T-helper 17 cell (primary cell): ENCODE results near the gene ADH1C. TPM values are rescaled to one million over a fixed set of nuclear protein-coding genes. Genes with fewer than 3 reads are reported as not detected.

ENCODE experiments used
- ATAC-seq: fragments of 150-1000 bp; cut with Tn5 transposase; 2 replicates; pipeline ENCODE4 v1.10.0; 2021; ENCODE audit warnings: mild to moderate bottlenecking, moderate library complexity
- DNase-seq, 3 donors: peaks; one replicate each; pipeline versions ENCODE4 v3.0.0 to v3.0.0-alpha.2; 2020 to 2021
- H3K9me3 ChIP-seq: one replicate; pipeline ENCODE4 v1.7.0; 2013; ENCODE audit warnings: low read length, mild to moderate bottlenecking; ENCODE audit not compliant: control insufficient read depth, poor library complexity, severe bottlenecking
- H3K27ac Mint-ChIP-seq: one replicate; pipeline ENCODE4 v1.8.0; 2022; ENCODE audit warnings: mild to moderate bottlenecking, moderate library complexity, mixed read lengths
- H3K27me3 Mint-ChIP-seq: one replicate; pipeline ENCODE4 v1.8.0; 2022; ENCODE audit warnings: mixed read lengths
- H3K36me3 Mint-ChIP-seq: one replicate; pipeline ENCODE4 v1.8.0; 2022; ENCODE audit warnings: low read depth, mixed read lengths
- H3K4me1 Mint-ChIP-seq: one replicate; pipeline ENCODE4 v1.8.0; 2022; ENCODE audit warnings: mild to moderate bottlenecking, mixed read lengths
- H3K4me3 Mint-ChIP-seq: one replicate; pipeline ENCODE4 v1.8.0; 2022; ENCODE audit warnings: mild to moderate bottlenecking, moderate library complexity, mixed read lengths
- total RNA-seq, 4 donors: library from RNA in 2 of 4; stranded (reverse) in 2 of 4; gene quantifications; one replicate each; pipeline ENCODE4 v1.2.3 and lab custom pipeline; 2022 to 2026

The ADH1C gene
- total RNA-seq, 2 donors from 2014 or later, result not detected

DNA sequence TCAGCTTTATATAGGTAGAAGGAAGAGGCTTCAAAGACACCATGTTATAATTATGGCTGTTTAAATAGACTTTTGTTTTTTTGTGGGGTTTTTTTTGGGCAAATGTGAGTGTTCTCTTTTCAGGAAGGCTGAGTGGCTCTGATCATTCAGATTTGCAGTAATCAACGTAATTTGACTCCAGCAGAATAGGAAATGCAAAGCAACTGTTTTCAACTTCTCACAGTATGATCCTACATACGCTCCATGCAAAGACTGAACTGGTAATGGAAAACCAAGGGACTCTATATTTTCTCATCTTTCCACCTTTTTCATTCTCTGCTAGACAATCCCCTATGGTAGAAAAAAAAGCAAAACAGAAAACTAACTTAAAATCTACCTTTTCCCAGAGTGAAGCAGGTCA lies 42.2 kb downstream of the ADH1C start:
- H3K27ac Mint-ChIP-seq, result no peak overlapping the region
- ATAC-seq (no peak), DNase-seq (no peak)
- H3K4me3 Mint-ChIP-seq, result no peak overlapping the region
- peaks cover 20% of the 10 kb centered on the region for H3K27me3 Mint-ChIP-seq
- H3K4me1 Mint-ChIP-seq, result no peaks in the 10 kb centered on the region
- no peaks in the 10 kb centered on the region for H3K9me3 ChIP-seq
- no peaks in the 10 kb centered on the region for H3K36me3 Mint-ChIP-seq

DNA sequence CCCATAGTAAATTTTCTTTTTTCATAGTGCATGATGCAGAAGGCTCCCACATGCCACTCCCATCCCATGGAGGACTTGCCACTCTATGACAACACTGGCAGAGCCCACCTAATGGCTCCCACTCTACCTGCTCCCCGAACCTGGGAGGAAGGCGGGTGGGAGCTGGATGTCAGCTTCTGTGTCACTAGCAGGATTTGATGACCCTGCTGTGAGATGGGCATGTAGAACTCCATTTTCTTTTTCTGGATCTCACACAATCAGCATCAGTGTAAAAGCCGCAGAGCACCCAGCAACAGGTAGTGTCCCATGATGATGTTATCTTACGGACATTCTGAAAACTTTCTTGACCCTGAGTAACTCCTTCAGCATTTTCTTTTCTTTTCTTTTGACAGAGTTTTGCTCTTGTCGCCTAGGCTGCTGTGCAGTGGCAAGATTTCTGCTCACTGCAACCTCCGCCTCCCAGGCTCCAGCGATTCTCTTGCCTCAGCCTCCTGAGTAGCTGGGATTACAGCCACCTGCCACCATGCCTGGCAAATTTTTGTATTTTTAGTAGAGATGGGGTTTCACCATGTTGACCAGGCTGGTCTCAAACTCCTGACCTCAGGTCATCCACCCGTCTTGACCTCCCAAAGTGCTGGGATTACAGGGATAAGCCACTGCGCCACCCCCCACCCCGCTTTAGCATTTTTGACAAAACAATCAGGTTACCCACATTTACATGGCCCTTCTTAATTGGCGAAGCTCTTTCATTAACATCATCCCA lies 46.7 kb downstream of the ADH1C start:
- ATAC-seq (no peak), DNase-seq (no peak)
- no peaks in the 10 kb centered on the region for H3K36me3 Mint-ChIP-seq
- H3K27me3 Mint-ChIP-seq, result peaks cover 15% of the 10 kb centered on the region
- H3K9me3 ChIP-seq, result no peaks in the 10 kb centered on the region
- no peak overlapping the region for H3K27ac Mint-ChIP-seq
- H3K4me1 Mint-ChIP-seq, result no peaks in the 10 kb centered on the region
- H3K4me3 Mint-ChIP-seq, result no peak overlapping the region

DNA sequence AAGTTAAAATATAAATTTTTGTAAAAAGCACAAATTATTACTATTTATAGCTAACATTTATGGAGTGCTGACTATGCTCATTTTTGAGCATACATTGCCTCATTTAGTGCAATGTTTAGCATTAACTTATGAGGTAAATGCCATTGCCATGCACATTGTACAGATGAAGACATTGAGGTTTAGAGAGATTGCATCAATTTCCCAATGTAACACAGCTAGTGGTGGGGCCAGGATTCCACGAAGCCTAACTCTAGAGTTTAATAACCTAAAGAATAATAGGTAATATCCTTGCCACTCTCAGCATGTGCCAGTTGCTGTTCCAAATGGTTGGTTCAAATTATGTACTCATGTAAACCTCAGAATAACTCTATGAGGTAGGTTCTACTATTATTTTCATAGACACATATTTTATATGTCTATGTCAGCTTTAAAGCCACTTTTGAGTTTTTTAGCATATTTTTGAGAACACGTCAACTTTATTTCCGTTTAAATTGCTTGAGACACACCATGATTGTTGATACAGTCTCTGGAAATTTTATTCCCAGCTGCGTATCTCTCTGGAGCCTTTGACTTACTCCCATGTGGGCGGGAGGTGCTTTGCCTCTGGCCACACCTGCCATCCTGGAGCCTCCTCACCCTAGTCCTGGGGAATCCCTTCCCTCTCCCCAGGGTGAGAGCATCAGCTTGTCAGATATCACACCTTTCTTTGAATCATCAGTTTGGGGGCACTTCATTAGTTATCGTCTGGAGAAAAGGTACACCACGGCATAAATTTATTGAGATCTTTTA lies 51.0 kb downstream of the ADH1C start:
- ATAC-seq, result no peak
- DNase-seq, result no peak
- no peaks in the 10 kb centered on the region for H3K9me3 ChIP-seq
- Mint-ChIP-seq H3K4me1 (no peaks in the 10 kb centered on the region), H3K4me3 (no peak overlapping the region), H3K27me3 (peaks cover 10% of the 10 kb centered on the region), H3K36me3 (no peaks in the 10 kb centered on the region), H3K27ac (no peak overlapping the region)

DNA sequence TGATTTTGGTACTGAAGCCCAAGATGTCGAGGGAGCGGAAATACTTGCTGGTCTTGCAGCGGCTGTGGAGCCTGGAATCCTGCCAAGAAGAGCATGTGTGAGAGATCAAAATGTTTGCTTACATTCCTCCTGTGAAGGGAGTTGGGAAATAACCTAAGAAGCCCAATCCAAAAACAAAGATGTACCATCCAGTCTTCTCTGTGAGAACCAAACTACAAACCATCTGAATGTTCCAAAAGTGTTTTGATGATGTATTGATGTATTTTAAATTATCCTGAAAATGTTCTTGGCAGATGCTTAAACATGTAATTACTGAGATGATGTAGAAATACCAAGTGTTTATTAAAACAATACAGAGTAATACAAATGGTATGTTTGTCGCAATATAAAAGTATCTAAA lies 51.6 kb downstream of the ADH1C start:
- Mint-ChIP-seq H3K36me3 (no peaks in the 10 kb centered on the region), H3K4me3 (no peak overlapping the region), H3K27ac (no peak overlapping the region), H3K27me3 (peaks cover 4% of the 10 kb centered on the region), H3K4me1 (no peaks in the 10 kb centered on the region)
- DNase-seq (no peak), ATAC-seq (no peak)
- no peaks in the 10 kb centered on the region for H3K9me3 ChIP-seq

DNA sequence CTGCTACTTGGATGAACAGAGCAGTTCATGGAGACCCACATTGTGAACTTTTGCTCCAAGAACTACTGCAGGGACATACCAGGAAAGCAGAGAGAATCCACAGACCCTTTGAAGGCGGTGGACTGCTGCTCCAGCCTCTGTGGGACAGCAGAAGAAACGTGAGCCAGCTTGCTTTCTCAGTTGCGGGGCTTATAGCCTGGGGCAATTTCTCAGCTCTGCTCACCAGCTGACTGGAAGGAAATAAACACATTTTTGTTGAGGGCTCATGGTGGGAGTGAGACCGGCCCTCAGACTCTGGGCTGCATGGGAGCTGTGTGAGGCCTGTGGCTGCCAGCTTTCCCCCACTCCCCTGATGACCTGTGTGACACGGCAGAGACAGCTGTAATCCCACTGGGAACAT lies 59.2 kb downstream of the ADH1C start:
- no peaks in the 10 kb centered on the region for H3K4me1 Mint-ChIP-seq
- peaks cover 2% of the 10 kb centered on the region for H3K36me3 Mint-ChIP-seq
- ATAC-seq, result no peak
- no peak for DNase-seq
- H3K27ac Mint-ChIP-seq, result no peak overlapping the region
- no peaks in the 10 kb centered on the region for H3K9me3 ChIP-seq
- peaks cover 17% of the 10 kb centered on the region for H3K27me3 Mint-ChIP-seq
- H3K4me3 Mint-ChIP-seq, result no peak overlapping the region

DNA sequence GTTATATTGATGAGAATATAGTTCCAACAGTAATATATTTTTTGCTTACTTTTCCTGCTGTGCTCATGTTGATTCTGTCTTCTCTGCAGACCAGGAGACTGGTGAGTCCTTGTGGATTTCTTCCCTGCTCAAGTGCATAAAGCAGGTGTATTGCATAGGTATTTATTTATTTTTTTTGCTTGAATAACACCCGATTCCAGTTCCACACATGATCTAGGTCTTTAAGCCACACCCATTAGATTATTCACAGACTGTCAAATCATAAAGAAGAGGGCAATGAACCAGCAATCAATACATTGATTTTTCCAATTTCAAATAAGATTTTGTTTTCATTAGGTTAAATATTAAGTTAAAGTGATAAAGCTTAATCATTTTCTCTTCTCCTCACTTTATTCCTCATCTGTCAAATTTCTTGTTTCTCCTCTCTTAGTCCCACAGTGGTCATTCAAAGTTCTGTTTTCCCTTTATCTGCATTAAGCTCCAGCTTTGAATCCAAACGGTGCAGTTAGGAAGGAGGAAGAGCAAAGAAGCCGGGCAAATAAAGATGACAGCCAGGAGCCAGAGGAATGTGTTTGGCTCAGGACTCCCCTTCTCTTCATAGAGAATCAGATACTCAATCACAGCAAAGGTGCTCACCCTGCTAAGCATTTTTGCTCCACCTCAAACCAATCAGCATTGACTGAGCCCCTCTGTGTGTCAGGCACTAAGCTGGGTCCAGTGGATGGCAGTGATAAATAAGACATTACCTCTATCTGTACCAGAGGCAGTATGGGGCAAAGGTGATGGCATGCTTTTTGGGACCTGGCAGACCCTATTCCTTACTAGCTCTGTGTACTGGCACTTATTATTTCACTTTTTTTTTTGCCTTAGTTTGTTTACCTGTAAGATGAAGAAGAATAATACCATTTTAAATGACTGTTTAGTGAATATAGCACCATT lies 61.4 kb downstream of the ADH1C start, which contains the start of gene ADH1A:
Gene ADH1A (minus strand): TSS at position 138 of the 939 bp plus-strand sequence. CDS start 71 bp downstream, at position 67.
- H3K4me3 Mint-ChIP-seq, result no peak within 1 kb of the TSS
- no peaks in the 10 kb centered on the region for H3K9me3 ChIP-seq
- no peak within 1 kb of the TSS for H3K27ac Mint-ChIP-seq
- peaks cover 2% of the 10 kb centered on the region for H3K4me1 Mint-ChIP-seq
- peaks cover 2% of the 10 kb centered on the region for H3K36me3 Mint-ChIP-seq
- no peak for ATAC-seq
- no peak for DNase-seq
- peaks cover 17% of the 10 kb centered on the region for H3K27me3 Mint-ChIP-seq

Other genes with a start within 250 kb of the ADH1C start
- gene ADH4, start 208.4 kb downstream of the ADH1C start, total RNA-seq, result not detected
- not detected for gene ADH6, start 133.5 kb downstream of the ADH1C start, total RNA-seq
- not detected for gene ADH1A, start 61.8 kb downstream of the ADH1C start, total RNA-seq
- gene ADH1B, start 31.3 kb downstream of the ADH1C start, total RNA-seq, result not detected
- gene ADH7, start 82.6 kb upstream of the ADH1C start, total RNA-seq, result not detected
- not detected for gene C4orf17, start 158.3 kb upstream of the ADH1C start, total RNA-seq
- 1 to 10 TPM; 3.5 to 3.9 TPM for gene TRMT10A, start 211.3 kb upstream of the ADH1C start, total RNA-seq
- gene MTTP, start 222.1 kb upstream of the ADH1C start, total RNA-seq, result not detected